ENCODE measurements around the gene GET3.
"Not testable (repeated sequence)": the region's sequence is repeated elsewhere in the genome, so short reads cannot be mapped to it uniquely, and the experiment has no call there.

Gene GET3

DNA sequence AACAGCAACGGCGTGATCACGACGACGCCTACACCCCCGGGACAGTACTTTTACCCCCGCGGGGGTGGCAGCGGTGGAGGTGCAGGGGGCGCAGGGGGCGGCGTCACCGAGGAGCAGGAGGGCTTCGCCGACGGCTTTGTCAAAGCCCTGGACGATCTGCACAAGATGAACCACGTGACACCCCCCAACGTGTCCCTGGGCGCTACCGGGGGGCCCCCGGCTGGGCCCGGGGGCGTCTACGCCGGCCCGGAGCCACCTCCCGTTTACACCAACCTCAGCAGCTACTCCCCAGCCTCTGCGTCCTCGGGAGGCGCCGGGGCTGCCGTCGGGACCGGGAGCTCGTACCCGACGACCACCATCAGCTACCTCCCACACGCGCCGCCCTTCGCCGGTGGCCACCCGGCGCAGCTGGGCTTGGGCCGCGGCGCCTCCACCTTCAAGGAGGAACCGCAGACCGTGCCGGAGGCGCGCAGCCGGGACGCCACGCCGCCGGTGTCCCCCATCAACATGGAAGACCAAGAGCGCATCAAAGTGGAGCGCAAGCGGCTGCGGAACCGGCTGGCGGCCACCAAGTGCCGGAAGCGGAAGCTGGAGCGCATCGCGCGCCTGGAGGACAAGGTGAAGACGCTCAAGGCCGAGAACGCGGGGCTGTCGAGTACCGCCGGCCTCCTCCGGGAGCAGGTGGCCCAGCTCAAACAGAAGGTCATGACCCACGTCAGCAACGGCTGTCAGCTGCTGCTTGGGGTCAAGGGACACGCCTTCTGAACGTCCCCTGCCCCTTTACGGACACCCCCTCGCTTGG is 55.0 kb downstream of the GET3 start:
- peak; percentile 66 for DNase-seq (ENCODE audit: low spot score)

DNA sequence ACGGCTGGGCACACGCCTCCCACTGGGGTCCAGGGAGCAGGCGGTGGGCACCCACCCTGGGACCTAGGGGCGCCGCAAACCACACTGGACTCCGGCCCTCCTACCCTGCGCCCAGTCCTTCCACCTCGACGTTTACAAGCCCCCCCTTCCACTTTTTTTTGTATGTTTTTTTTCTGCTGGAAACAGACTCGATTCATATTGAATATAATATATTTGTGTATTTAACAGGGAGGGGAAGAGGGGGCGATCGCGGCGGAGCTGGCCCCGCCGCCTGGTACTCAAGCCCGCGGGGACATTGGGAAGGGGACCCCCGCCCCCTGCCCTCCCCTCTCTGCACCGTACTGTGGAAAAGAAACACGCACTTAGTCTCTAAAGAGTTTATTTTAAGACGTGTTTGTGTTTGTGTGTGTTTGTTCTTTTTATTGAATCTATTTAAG is 55.6 kb downstream of the GET3 start:
- no peak for DNase-seq (ENCODE audit: low spot score)

DNA sequence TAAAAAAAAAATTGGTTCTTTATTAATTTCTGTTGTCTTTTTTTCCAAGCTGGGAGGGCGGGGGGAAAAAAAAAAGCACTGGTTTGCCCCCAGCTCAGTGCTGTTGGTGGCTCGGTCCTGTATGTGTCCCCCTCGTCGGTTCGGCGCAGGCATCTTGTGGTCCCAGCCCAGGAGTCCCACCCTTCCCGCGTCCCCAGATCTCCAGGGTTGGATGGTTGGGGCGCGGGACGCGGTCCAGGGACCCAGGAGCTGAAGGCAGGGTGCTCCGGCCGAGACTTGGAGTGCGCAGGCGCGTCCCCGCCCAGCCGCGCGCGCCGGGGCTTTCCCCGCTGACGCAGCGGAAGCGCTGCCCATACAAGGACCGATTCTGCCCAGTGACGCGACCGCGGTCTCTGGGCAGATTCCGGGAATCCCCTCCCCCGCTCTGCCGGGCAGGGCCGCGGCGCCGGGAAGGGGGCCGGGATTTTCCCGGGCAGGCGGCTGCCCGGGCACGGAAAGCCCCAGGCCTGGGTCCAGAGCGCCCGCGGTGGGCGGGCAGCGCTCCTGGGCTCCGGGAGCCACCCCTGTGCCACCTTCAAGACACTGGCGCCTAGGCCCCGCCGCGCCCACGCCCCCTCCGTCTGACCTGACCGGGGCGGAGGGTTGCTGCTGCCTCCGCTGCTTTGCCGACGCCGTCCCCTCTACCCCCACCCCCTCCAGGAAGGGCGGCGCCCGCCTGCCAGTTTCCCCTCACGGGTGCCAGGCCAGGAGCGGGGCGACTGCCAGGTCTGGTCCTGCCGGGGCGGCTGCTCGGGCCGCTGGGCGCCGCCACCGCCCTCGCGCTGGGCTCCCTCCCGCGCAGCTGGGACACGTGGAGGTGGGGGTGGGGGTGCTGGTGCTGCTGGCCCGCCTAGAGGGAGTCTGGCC is 56.2 kb downstream of the GET3 start:
- DNase-seq (ENCODE audit: low spot score), result peak; percentile 92

DNA sequence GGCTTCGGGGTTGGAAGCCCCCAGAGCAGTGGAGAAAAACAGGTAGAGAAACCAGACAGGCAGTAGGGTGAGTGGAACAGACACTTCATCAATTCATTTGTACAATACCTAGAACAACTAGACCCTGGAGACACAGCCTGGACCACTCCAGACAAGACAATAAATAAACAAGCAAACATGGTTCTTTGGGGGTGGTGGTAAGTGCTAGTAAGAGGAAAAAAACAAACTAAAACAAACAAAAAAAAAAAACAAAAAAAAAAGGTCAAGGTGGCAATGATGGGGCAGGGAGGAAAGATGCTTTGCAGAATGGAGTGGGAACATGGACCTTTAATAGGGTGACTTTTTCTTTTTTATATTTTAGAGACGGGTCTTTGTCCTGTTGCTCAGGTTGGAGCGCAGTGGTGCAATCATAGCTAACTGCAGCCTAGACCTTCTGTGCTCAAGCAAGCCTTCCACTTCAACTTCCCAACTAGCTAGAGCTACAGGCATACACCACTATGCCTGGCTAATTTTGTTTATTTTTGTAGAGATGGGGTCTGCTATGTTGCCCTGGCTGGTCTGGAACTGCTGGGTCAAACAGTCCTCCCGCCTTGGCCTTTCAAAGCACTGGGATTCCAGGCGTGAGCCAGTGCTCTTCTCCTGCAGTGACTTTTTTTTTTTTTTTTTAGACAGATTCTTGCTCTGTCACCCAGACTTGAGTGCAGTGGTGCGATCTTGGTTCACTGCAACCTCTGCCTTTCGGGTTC is 57.1 kb downstream of the GET3 start:
- DNase-seq (ENCODE audit: low spot score), result no peak

DNA sequence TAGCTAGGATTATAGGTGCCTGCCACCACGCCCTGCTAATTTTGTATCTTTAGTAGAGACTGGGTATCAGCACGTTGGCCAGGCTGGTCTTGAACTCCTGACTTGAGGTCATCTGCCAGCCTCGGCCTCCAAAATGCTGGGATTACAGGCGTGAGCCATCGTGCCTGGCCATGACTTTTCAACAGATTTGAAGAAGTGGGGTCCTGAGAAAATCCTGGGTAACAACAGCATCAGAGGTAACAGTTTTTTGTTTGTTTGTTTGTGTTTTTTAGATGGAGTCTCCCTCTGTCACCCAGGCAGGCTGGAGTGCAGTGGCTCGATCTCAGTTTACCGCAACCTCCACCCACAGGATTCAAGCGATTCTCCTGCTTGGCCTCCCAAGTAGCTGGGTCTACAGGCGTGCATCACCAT is 57.7 kb downstream of the GET3 start:
- DNase-seq (ENCODE audit: low spot score), result no peak

DNA sequence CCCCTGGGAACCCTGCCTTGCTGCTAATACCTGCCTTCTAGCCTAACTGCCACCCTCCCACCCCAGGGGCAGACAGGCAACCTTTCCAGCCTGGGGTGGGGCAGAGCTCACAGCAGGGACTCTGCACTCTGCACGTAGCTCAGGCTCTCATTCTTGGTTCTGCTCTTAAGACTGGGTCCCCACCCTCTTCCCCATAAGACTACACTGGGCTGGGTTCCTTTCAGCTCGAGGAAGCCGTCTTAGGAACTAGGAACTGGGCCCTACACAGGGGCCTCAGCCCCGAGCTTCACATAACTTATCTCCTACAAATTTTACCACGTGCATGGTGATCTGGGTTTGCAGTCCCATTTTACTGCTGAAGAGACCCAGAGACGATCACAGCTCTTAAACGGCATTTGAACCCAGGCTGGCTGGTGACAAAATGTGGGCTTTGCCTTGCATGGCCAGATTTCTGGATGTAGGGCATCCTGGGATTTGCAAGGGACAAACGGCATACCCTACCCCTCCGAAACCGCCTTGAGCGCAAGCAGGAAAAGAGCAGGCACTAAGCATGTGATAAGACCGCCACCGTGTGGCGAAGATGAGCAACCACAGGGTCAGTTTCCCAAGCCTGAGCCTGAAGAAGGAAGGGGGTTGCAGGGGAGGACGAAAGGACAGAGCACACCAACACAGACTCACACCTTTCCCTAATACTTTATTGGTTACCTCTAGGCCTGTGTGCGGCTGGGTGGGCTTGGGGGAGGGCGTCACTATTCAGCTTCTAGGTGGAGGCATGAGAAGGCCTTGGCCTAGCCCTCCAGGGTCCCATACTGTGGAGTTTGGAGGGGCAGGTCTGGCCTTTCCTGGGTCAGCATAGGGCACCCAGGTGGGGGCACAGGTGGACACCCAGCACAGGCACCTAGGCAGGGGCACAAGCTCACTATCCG is 59.1 kb downstream of the GET3 start:
- DNase-seq (ENCODE audit: low spot score), result peak; percentile 92

DNA sequence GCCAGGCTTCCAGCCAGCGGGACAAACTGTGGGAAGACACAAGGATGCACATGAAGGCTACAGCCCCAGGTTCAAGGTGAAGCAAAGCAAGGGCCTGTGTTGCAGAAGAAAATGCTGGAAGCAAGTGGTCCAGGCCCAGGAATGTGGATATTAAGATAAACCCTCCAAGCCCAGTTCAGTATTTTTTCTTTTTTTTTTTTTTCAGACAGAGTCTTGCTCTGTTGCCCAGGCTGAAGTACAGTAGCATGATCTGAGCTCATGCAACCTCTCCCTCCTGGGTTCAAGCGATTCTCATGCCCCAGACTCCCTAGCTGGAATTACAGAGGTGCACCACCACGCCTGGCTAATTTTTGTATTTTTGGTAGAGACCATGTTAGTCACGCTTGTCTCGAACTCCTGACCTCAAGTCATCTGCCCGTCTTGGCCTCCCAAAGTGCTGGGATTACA is 59.9 kb downstream of the GET3 start:
- DNase-seq (ENCODE audit: low spot score), result no peak

DNA sequence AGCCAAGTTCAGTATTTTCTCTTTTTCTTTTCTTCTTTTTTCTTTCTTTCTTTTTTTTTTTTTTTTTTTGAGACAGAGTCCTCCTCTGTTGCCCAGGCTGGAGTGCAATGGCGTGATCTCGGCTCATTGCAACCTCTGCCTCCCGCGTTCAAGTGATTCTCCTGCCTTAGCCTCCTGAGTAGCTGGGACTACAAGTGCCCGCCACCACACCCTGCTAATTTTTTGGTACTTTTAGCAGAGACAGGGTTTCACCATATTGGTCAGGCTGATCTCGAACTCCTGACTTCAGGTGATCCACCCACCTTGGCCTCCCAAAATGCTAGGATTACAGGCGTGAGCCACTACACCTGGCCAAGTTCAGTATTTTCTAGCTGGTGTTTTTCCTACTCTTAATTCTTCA is 60.3 kb downstream of the GET3 start:
- not testable (repeated sequence) for DNase-seq (ENCODE audit: low spot score)

Measured in cerebellar cortex (tissue), 1 donor.